Neural progenitor cell (in vitro differentiated cells): Measurements from ENCODE around the gene CACNA1C. TPM values are rescaled to one million over a fixed set of nuclear protein-coding genes. Genes with fewer than 3 reads are reported as not detected.

ENCODE experiments used
- DNase-seq: peaks from one replicate; pipeline ENCODE4 v3.0.0-alpha.2; 2016; ENCODE audit warnings: low spot score
- H2AFZ ChIP-seq: fragments of 200-600 bp; sonication (generic); replicated peaks from 2 replicates; pipeline ENCODE4 v1.6.1; 2016; ENCODE audit warnings: antibody characterized with exemption
- H3F3A ChIP-seq: fragments of 200-600 bp; sonication (generic); 2 replicates; pipeline ENCODE4 v1.6.1; 2016; ENCODE audit warnings: antibody characterized with exemption, low read depth
- H3K27ac ChIP-seq: fragments of 200-600 bp; sonication (generic); 2 replicates; pipeline ENCODE4 v1.5.1; 2016; ENCODE audit warnings: mild to moderate bottlenecking
- H3K27me3 ChIP-seq: fragments of 200-600 bp; sonication (generic); 2 replicates; pipeline ENCODE4 v1.6.1; 2016; ENCODE audit warnings: mild to moderate bottlenecking, moderate library complexity
- H3K36me3 ChIP-seq: fragments of 200-600 bp; sonication (generic); 2 replicates; pipeline ENCODE4 v1.5.1; 2016
- H3K4me1 ChIP-seq: fragments of 200-600 bp; sonication (generic); 2 replicates; pipeline ENCODE4 v1.6.1; 2016; ENCODE audit warnings: mixed run types
- H3K4me2 ChIP-seq: fragments of 200-600 bp; sonication (generic); 2 replicates; pipeline ENCODE4 v1.6.1; 2016
- H3K4me3 ChIP-seq: fragments of 200-600 bp; sonication (generic); 2 replicates; pipeline ENCODE4 v1.5.1; 2016
- H3K79me2 ChIP-seq: fragments of 200-600 bp; sonication (generic); 2 replicates; pipeline ENCODE4 v1.6.1; 2016; ENCODE audit warnings: low read depth
- H3K9ac ChIP-seq: fragments of 200-600 bp; sonication (generic); 2 replicates; pipeline ENCODE4 v1.6.1; 2016
- H3K9me3 ChIP-seq: fragments of 200-600 bp; sonication (generic); 2 replicates; pipeline ENCODE4 v1.5.1; 2016; ENCODE audit warnings: low read depth
- H4K20me1 ChIP-seq: fragments of 200-600 bp; sonication (generic); 2 replicates; pipeline ENCODE4 v1.6.1; 2016; ENCODE audit warnings: low read depth
- H3K27ac Mint-ChIP-seq: 3 replicates; pipeline ENCODE4 v1.8.0; 2021; ENCODE audit warnings: mixed read lengths
- H3K27me3 Mint-ChIP-seq: 2 replicates; pipeline ENCODE4 v1.8.0; 2022; ENCODE audit warnings: low read depth, mild to moderate bottlenecking, inconsistent platforms, moderate library complexity, mixed read lengths; ENCODE audit not compliant: insufficient read depth
- H3K36me3 Mint-ChIP-seq: 3 replicates; pipeline ENCODE4 v1.8.0; 2021; ENCODE audit warnings: mixed read lengths
- H3K4me1 Mint-ChIP-seq: 3 replicates; pipeline ENCODE4 v1.8.0; 2021; ENCODE audit warnings: mixed read lengths
- H3K4me3 Mint-ChIP-seq: 3 replicates; pipeline ENCODE4 v1.8.0; 2021; ENCODE audit warnings: mild to moderate bottlenecking, moderate library complexity, mixed read lengths
- H3K9me3 Mint-ChIP-seq: 3 replicates; pipeline ENCODE4 v1.8.0; 2020; ENCODE audit warnings: mixed read lengths
- CTCF ChIP-seq: fragments of 200-600 bp; sonication (generic); IDR thresholded peaks from 2 replicates; pipeline ENCODE4 v1.5.1; 2017; ENCODE audit warnings: antibody characterized with exemption, mild to moderate bottlenecking
- EZH2 ChIP-seq: fragments of 200-600 bp; sonication (generic); IDR thresholded peaks from 2 replicates; pipeline ENCODE4 v1.6.1; 2017; ENCODE audit warnings: antibody characterized with exemption, mild to moderate bottlenecking, moderate library complexity
- EZH2phosphoT487 ChIP-seq: fragments of 200-600 bp; sonication (generic); IDR thresholded peaks from 2 replicates; pipeline ENCODE4 v1.6.1; 2017; ENCODE audit warnings: antibody characterized with exemption
- total RNA-seq: library from RNA; depleted of rRNA; stranded (reverse); fragments of >200 nt; gene quantifications from 2 replicates; pipeline ENCODE4 v1.2.3, GENCODE V29; 2015; ENCODE audit warnings: low replicate concordance

The CACNA1C gene
- total RNA-seq, 1 donor from 2014 or later: 2.7 TPM

GRCh38 chr12:2187195-2187945 is 134.6 kb downstream of the CACNA1C start:
- H3K27me3 Mint-ChIP-seq: peaks cover 6% of the 10 kb centered on the region
- Histone ChIP-seq H3K9me3 (no peaks in the 10 kb centered on the region), H3K9ac (no peak overlapping the region), H4K20me1 (no peaks in the 10 kb centered on the region), H3K4me1 (peaks cover 8% of the 10 kb centered on the region), H3K79me2 (no peaks in the 10 kb centered on the region), H3K4me2 (no peak overlapping the region), H3F3A (no peaks in the 10 kb centered on the region), H3K27ac (no peak overlapping the region), H3K27me3 (no peaks in the 10 kb centered on the region), H2AFZ (no peak overlapping the region), H3K36me3 (no peaks in the 10 kb centered on the region), H3K4me3 (no peak overlapping the region)
- H3K36me3 Mint-ChIP-seq: no peaks in the 10 kb centered on the region
- peaks cover 22% of the 10 kb centered on the region for H3K4me1 Mint-ChIP-seq
- no peaks in the 10 kb centered on the region for H3K9me3 Mint-ChIP-seq
- no peak for DNase-seq
- no peak overlapping the region for H3K4me3 Mint-ChIP-seq
- H3K27ac Mint-ChIP-seq: no peak overlapping the region
- no peak for TF ChIP-seq EZH2phosphoT487

- Histone ChIP-seq H3K79me2 (no peaks in the 10 kb centered on the region), H3K9me3 (no peaks in the 10 kb centered on the region), H3K27ac (no peak overlapping the region), H4K20me1 (no peaks in the 10 kb centered on the region), H3K4me2 (no peak overlapping the region), H2AFZ (no peak overlapping the region), H3K9ac (no peak overlapping the region), H3K27me3 (no peaks in the 10 kb centered on the region), H3K4me3 (no peak overlapping the region), H3F3A (no peaks in the 10 kb centered on the region), H3K36me3 (no peaks in the 10 kb centered on the region), H3K4me1 (peaks cover 3% of the 10 kb centered on the region)
- peaks cover 4% of the 10 kb centered on the region for H3K27me3 Mint-ChIP-seq
- no peak overlapping the region for H3K4me3 Mint-ChIP-seq
- H3K36me3 Mint-ChIP-seq: no peaks in the 10 kb centered on the region
- H3K4me1 Mint-ChIP-seq: peaks cover 26% of the 10 kb centered on the region
- H3K9me3 Mint-ChIP-seq: no peaks in the 10 kb centered on the region
- DNase-seq: no peak
- H3K27ac Mint-ChIP-seq: no peak overlapping the region
- no peak for TF ChIP-seq EZH2
- TF ChIP-seq EZH2phosphoT487: no peak
- TF ChIP-seq CTCF: no peak
These were observed 137.3 kb downstream of the CACNA1C start for GRCh38 chr12:2190085-2190484.

DNA sequence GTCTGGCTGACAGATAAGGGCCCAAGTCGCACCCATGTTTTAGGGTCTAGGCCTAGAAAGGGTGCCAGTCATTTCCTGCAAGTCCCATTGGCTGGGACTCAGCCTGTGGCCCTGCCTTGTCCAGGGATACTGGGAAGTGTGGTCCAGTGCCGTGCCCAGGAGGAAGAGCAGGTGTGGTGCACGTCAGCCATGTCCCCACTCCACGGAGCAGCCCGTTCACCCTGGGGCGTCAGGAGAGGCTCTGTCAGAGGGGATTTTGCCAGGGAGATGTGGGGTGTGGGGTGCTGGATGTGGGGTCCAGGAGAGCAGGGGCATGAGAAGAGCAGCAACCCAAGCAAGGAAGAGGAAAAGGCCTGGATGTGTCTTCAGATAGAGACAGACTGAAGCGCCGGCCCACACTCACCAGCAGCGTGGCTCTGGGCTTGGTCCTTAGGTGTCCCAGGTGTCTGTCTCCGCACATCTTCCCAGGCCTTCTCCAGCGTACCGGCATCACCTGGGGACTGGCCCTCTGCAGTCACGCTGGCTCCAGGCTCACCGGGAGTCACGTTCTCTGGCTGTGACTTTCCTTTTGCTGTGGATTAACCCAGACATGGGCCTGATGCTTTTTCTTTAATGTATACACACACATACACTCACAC is 138.2 kb downstream of the CACNA1C start:
- Mint-ChIP-seq H3K36me3 (no peaks in the 10 kb centered on the region), H3K4me1 (peaks cover 27% of the 10 kb centered on the region), H3K4me3 (no peak overlapping the region), H3K9me3 (no peaks in the 10 kb centered on the region), H3K27ac (no peak overlapping the region), H3K27me3 (peaks cover 4% of the 10 kb centered on the region)
- Histone ChIP-seq H3K9me3 (no peaks in the 10 kb centered on the region), H3K4me2 (no peak overlapping the region), H3K4me1 (peaks cover 3% of the 10 kb centered on the region), H3K36me3 (no peaks in the 10 kb centered on the region), H3K27ac (no peak overlapping the region), H3K4me3 (no peak overlapping the region), H3K9ac (no peak overlapping the region), H3K79me2 (no peaks in the 10 kb centered on the region), H4K20me1 (no peaks in the 10 kb centered on the region), H2AFZ (no peak overlapping the region), H3K27me3 (no peaks in the 10 kb centered on the region), H3F3A (no peaks in the 10 kb centered on the region)
- no peak for DNase-seq
- TF ChIP-seq CTCF: no peak
- no peak for TF ChIP-seq EZH2
- TF ChIP-seq EZH2phosphoT487: no peak
